Measurements from ENCODE around the gene NFYA.
"Not testable (repeated sequence)": the region's sequence is repeated elsewhere in the genome, so short reads cannot be mapped to it uniquely, and the experiment has no call there.

DNA sequence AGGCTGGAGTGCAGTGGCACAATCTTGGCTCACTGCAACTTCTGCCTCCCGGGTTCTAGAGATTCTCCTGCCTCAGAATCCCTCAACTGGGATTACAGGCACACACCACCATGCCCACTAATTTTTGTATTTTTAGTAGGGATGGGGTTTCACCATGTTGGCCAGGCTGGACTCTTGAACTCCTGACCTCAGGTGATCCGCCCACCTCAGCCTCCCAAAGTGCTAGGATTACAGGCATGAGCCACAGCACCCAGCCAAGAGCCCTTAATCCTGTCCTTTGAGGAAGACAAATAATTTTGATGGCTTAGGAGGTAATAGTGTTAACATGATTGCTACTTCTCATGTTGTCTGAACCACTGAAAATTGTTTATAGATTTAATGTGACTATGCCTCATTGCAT, 42.3 kb downstream of the NFYA start:
- TF ChIP-seq CTCF, POLR2AphosphoS5 (IDR thresholded peaks at IDR 0.05): not testable (repeated sequence)
